HG02798 (cell line): Measurements from ENCODE around the gene HDAC5.

Experiments
- ATAC-seq: cut with Tn5 transposase; IDR thresholded peaks from one replicate; pipeline ENCODE4 v1.9.1; 2021; ENCODE audit warnings: mild to moderate bottlenecking; ENCODE audit not compliant: unreplicated experiment, poor library complexity

The HDAC5 gene

DNA sequence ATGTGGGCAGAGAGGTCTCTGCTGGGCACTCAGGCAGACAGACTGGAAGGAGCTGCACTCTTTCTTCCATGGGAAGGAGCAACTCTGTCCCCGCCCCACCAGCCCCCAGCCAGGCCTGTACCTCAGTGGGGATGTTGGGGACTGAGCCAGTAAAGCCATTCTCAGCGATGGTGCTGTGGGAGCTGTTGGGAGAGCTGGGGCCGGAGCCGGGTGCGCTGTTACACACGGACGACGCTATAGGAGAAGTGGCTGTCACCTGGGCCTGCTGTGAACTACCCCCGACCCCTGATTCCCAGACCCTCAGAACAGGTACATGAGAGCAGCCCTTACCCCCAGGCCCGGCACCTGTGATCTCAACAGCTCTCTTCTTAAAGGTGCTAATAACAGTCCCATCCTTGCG is 31.4 kb downstream of the HDAC5 start:
- no peak for ATAC-seq

- ATAC-seq: no peak
These were observed 32.0 kb downstream of the HDAC5 start for GRCh38 chr17:44091200-44091997.

- no peak for ATAC-seq
These were observed 35.2 kb downstream of the HDAC5 start for GRCh38 chr17:44088254-44088653.

DNA sequence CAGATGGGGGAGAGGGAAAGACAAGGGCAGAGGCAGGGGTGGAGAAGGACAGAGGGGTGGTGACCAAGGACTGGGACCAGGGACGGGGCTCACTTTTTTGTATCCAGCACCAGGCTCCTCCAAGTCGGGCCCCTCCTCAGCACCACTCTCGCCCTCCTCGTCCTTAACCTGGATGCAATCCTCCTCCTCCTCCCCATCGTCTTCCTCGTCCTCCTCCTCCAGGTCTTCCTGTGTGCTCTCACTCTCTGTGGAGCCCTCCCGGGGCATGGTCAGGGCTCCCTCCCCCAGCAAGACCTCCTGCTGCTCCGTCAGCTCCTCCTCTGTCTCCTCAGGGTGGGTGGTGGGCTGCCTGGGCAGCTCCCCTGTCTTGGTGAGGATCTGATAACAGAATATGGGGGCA is 36.1 kb downstream of the HDAC5 start:
- ATAC-seq: no peak

- no peak for ATAC-seq
These were observed 36.8 kb downstream of the HDAC5 start for GRCh38 chr17:44086364-44087311.

- no peak for ATAC-seq
These were observed 37.5 kb downstream of the HDAC5 start for GRCh38 chr17:44085908-44086307.

DNA sequence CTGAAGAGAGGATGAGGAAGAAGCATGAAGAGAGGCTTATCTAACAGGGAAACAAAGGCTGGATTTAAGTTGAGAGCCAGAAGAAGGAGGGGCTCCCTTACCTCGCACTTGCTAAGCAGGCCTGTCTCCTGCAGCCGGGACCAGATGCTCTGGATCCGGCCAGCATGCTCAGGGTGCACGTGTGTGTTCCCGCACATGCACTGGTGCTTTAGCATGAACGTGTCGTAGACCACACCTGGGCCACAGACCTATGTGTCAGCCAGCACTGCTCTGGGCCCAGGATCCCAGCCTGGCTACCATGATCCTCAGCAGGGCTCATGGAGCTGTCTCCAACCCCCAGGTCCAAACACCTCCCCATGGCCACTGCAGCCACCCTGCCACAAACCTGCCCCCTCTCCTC is 38.5 kb downstream of the HDAC5 start:
- no peak for ATAC-seq

GRCh38 chr17:44084131-44084538 is 39.3 kb downstream of the HDAC5 start:
- no peak for ATAC-seq

- ATAC-seq: no peak
These were observed 40.1 kb downstream of the HDAC5 start for GRCh38 chr17:44083250-44083849.

DNA sequence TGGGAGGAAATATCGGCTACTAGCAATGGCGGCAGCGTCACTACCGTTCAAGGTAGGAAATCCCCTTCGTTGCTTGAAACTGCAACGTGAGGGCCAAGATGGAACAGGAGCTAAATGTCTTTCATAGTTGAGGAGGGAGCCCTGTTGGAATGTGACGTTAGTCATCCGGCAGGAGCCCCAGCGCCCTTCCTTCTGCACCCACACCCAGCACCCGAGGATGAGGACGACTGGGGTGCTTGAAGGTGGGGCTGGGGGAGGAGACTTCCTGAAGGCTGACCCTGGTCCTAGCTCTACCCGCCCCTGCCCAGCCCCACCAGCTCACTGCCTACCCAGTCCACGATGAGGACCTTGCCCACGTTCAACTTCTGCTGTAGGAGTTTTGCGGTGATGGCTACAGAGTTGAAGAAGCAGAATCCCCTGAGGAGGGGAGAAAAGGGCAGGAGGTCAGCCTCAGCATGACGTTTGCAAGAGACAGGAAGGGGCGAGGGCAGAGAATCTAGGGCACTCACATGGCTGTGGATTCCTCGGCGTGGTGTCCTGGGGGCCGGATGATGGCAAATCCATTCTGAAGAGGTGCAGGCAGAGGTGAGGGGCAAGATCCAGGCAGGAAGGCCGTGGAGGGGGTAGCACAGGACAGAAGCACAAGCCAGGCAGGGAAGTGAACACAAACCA is 41.0 kb downstream of the HDAC5 start:
- no peak for ATAC-seq

DNA sequence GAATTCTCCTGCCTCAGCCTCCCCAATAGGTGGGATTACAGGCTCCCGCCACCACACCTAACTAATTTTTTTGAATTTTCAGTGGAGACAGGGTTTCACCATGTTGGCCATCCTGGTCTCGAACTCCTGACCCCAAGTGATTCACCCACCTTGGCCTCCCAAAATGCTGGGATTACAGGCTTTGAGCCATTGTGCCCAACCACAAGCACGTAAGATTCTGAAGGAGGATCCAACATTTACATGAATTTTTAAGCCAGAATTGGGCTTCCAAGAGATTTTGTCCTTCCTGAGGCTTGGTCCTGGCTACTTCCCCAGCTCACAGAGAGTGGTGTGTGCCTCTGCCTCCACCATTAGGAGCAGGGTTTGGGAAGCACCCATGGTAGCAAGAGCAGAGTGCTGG is 41.8 kb downstream of the HDAC5 start:
- no peak for ATAC-seq

- ATAC-seq: no peak
These were observed 43.3 kb downstream of the HDAC5 start for GRCh38 chr17:44079877-44080821.

DNA sequence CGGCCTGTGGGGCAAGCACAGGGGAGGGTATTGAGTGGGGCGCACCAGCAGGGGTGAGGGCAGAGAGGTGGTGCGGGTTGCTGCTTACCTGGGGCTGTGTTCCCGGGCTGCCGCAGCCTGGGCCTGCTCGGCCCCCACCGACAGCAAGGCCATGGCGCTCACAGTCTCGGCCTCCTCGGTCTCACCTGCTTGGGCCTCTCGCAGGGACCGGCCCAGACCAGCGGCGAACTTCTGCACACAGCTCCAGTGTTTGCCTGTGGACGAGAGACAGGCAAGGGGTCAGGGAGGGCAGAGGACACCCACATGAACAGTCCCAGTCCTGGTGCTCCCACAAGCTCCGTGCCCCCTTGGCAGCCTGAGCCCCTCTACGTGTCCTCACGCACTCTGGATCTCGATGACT is 45.0 kb downstream of the HDAC5 start:
- ATAC-seq: no peak

DNA sequence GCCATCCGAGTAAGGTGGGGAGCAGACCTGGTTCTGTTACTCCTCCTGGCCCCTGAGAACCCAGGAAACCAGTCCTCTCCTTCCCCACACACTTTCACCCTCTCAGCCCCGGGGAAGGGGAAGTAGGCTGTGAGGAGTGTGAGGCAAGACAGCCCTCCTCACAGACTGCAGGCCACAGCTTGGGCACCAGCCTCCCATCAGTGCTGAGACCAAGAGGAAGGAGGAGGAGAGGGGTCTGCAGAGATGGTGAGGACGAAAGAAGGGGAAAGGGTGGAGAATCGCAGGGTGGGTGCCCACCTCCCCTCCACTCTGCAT is 45.9 kb downstream of the HDAC5 start:
- no peak for ATAC-seq

DNA sequence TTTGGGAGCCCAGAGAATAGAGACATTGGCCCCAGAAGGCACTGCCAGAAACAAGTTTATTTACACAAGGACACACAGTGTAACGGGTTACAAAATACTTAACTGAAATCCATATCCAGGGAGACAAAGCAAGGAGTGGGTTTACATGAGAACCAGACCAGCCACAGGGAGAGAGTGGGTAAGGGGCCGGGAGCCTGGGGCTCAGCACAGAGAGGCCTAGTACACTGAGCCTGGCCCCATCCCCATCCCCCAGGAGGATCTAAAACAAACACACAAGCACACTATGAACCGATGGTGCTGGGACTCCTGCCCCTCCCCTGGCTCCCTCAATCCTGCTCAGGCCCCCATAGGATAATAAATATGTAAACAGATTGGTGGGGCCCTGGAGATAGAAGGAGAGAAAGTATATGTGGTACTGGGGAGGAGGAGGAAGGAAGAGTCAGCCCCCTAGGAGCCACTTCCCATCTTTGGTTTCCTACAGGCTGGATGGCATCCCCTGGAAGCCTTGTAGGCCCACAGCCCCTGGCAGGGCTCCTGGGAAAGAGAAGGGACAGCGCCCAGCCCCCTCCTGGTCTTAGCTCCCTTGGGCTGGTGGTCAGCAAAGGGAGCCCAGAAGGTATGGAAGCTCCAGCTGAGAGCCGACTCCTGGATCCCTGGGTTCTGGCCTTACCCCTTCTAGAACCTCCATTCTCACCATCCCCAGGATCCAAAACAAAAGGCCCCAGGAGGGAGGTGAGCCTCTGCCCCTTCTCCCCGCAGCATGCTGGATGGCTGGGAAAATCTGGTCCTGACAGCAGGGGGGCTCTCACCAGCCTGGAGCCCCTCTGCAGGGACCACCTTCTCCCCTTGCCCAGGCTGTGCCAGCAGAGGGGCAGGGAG is 46.5 kb downstream of the HDAC5 start:
- no peak for ATAC-seq

DNA sequence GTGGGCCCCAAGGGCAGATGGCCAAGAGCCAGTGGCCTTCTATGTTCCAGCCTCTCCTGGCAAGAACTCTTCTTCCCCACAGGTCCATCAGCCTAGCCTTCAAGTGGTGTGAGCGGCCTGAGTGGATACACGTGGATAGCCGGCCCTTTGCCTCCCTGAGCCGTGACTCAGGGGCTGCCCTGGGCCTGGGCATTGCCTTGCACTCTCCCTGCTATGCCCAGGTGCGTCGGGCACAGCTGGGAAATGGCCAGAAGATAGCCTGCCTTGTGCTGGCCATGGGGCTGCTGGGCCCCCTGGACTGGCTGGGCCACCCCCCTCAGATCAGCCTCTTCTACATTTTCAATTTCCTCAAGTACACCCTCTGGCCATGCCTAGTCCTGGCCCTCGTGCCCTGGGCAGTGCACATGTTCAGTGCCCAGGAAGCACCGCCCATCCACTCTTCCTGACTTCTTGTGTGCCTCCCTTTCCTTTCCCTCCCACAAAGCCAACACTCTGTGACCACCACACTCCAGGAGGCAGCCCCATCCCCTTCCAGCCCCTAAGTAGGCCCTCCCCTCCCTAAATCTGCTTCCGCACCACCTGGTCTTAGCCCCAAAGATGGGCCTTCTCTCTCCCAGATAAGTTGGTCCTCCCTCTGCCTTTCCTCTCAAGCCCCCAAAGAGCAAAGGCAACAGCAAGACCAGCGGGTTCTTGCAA is 47.7 kb downstream of the HDAC5 start:
- no peak for ATAC-seq

DNA sequence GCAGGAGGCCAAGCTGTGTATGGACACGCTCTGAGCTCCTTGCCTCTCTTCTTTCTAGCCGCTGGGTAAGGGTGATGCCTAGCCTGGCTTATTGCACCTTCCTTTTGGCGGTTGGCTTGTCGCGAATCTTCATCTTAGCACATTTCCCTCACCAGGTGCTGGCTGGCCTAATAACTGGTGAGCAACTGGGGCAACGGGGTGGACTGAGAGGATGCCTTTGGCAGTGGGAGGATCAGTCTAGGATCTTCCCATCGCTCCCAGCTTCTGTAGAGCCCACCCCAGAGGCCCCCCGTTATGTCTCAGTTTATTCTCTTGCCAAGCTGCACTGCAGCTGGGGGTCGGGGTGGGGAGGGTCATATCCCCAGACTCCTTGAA is 48.5 kb downstream of the HDAC5 start:
- ATAC-seq: no peak
